Heart left ventricle (tissue), 13 donors: ENCODE data around the gene DGKZ.

Experiments
- POLR2A ChIP-seq, 2 donors: fragments of 450-650 bp; IDR thresholded peaks; one replicate each; pipeline ENCODE4 v1.6.1; 2017; ENCODE audit warnings: antibody characterized with exemption in 2 of 2, mild to moderate bottlenecking in 2 of 2, moderate library complexity in 2 of 2
- TF ChIP-seq, protein P1 (sequence below), 12 donors: fragments of 200-600 bp; sonication (generic) in 4 of 12; IDR thresholded peaks; one replicate each; pipeline versions ENCODE4 v1.5.0 to v1.8.0; 2018 to 2022; ENCODE audit warnings: antibody characterized with exemption in 12 of 12, mild to moderate bottlenecking in 5 of 12
- donor health status: ischemic (EF 13 %, LVEDD 7.1; RV severe dilation, severe dysfunction).
- donor health status: DM: no; HTN: yes; CAD: no.
- donor health status: DM: no; HTN: no; CAD: no.
- donor health status: ischemic (EF 25% LVEDD 6.9; RV normal size, moderate dysfunction).
- donor health status: ischemic (EF 25% LVEDD 5.7; RV mildly dilated, moderate dysfunction).
- donor health status: ischemic (EF 35%, LVEDD 5.7; RV mildly dilated, moderate dysfunction).
- donor health status: nonischemic (EF 11% LVEDD 7.7; RV severe dilation, severe dysfunction).
- donor health status: DM: yes; HTN: yes; CAD: no.
- donor health status: PGD.
- donor health status: ischemic (EF 29% LVEDD 5.4; RV normal size, mild dysfunction).
- donor health status: nonischemic (EF 23%, LVEDD 6.1; RV moderate dilation, normal function).

DNA sequence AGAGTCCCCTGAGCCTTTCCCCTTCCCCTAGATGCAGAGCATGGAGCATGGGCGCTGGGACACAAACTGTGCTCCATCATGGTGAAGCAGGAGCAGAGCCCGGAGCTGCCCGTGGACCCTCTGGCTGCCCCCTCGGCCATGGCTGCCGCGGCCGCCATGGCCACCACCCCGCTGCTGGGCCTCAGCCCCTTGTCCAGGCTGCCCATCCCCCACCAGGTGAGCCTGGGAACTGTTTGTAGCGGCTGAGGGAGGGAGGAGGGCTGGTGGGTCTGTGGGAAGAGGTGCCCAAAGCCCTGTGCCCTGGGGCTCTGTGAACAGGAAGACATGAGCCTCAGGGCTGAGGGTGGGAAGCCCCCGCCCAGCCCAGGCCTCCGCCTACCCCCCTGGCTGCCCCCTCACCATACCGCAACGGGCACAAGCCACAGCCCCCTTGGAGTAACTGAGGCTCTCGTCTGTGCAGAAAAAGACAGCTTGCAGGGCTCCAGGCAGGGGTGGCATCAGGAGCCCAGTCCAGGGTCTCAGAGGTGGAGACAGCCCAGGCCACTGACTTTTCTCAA, 39.4 kb upstream of the DGKZ start:
- TF ChIP-seq POLR2A (IDR thresholded peaks at IDR 0.05) = no peak
- TF ChIP-seq, protein P1, sequence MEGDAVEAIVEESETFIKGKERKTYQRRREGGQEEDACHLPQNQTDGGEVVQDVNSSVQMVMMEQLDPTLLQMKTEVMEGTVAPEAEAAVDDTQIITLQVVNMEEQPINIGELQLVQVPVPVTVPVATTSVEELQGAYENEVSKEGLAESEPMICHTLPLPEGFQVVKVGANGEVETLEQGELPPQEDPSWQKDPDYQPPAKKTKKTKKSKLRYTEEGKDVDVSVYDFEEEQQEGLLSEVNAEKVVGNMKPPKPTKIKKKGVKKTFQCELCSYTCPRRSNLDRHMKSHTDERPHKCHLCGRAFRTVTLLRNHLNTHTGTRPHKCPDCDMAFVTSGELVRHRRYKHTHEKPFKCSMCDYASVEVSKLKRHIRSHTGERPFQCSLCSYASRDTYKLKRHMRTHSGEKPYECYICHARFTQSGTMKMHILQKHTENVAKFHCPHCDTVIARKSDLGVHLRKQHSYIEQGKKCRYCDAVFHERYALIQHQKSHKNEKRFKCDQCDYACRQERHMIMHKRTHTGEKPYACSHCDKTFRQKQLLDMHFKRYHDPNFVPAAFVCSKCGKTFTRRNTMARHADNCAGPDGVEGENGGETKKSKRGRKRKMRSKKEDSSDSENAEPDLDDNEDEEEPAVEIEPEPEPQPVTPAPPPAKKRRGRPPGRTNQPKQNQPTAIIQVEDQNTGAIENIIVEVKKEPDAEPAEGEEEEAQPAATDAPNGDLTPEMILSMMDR (IDR thresholded peaks at IDR 0.05) = no peak
